NCI-H1092 treated with DMSO at 0.1 percent for 48 hours (cell line): ENCODE results near the gene FLT1.

Experiments
- DNase-seq: peaks from one replicate; lab custom pipeline; 2025; lab: John Stamatoyannopoulos, UW

The FLT1 gene

GRCh38 chr13:28316129-28316528 lies 178.8 kb downstream of the FLT1 start:
- no peak for DNase-seq

DNA sequence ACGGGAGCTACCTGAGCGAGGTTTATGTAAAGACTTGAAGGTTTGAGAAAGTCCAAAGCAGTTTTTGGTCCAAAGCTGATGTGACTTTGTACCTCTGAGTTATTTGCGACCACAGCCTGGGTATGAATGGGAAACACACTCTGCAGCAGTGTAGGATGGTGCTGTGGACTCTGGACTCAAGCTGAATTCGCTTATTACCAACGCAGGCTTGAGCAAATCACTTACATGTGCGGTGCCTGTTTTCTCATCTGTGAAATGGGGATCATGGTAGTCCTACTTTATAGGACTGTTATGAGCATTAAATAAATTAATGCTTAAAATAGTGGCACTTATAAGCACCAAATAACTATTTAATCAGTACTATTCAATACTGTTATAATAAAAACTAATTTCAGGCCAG lies 180.0 kb downstream of the FLT1 start:
- DNase-seq, result no peak

GRCh38 chr13:28313579-28313978 lies 181.3 kb downstream of the FLT1 start:
- DNase-seq, result no peak

DNA sequence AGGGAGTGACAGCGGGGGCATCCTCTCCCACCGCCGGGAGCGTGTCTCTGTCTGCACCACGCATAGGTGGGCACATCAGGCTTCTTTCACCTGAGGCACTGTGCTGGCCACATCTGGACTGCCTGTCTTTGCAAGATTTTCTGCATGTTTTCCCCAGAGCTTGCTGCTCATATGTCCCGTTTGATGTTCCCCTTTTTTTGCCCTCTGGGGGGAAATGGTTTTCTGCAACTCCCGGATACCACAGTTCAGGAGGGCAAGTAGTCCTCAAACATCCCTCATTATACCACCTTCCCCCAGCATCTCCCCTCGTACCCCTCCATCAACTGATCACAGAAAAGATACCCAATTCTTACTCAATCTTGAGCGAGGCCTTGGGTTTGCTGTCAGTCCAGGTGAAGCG lies 188.6 kb downstream of the FLT1 start:
- DNase-seq, result no peak

DNA sequence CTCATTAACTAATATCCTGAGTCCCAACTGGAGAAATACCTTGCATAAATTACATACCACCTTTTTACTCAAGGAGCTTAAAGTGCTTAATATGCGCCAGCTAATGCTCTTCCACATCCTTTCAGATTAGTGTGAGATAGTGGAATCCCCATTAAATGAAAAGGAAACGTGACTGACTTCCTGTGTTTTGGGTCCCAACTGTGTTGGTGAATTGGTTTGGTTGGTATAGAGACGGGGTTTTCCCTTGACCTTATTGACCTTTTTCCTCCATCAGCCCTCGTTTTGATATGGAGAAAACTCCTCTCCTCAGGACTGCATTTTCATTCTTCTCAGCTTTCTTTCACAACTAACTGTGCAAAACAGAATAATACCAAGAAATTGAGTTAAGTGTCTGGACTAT lies 193.1 kb downstream of the FLT1 start:
- no peak for DNase-seq

- DNase-seq, result peak; percentile 3
Measured at GRCh38 chr13:28299916-28300315, 195.0 kb downstream of the FLT1 start.

- no peak for DNase-seq
Measured at GRCh38 chr13:28297341-28297740, 197.6 kb downstream of the FLT1 start.

GRCh38 chr13:28286263-28286662 lies 208.7 kb downstream of the FLT1 start:
- no peak for DNase-seq

- no peak for DNase-seq
Measured at GRCh38 chr13:28283600-28283999, 211.3 kb downstream of the FLT1 start.

- no peak for DNase-seq
Measured at GRCh38 chr13:28282451-28282850, 212.5 kb downstream of the FLT1 start.

DNA sequence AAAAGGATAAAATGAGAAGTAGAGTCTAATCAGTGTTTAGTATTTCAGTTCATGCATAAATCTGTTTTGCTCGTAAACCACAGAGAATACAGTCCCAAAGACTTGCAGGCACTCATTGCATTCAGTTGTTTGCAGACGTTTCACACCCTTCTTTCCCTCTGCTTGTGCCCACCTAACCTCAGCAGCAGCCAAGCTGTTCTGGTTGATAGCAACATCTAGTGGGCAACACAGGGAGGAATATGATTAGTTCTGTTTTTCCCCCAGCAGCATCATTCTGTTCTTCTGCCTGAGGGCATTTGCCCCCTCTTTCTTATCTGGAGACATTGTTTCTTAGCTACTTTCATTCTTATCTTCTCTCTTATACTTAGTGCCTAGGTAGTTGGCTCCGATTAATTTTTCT lies 221.0 kb downstream of the FLT1 start:
- peak; percentile 3 for DNase-seq

GRCh38 chr13:28271056-28271840 lies 223.7 kb downstream of the FLT1 start:
- DNase-seq, result no peak

- no peak for DNase-seq
Measured at GRCh38 chr13:28268800-28269223, 226.1 kb downstream of the FLT1 start.

GRCh38 chr13:28267497-28267896 lies 227.4 kb downstream of the FLT1 start:
- DNase-seq, result no peak

DNA sequence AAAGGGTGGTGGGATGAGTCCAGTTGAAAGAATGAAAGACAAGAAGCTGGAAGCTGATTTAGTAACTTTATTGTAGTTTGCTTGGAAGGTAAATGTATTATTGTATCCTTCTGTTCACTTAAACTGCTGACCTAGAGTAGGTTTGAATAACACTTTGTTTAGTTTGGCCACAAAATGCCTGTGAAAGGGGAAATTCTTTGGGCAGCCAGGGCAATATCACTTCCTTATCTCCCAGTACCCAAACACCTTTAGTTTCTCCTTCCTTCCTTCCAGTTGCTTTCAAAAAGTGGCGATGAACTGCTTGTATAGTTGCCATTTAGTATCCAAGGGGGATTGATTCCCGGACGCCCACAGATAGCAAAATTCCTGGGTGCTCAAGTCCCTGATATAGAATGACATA lies 236.5 kb downstream of the FLT1 start:
- no peak for DNase-seq

DNA sequence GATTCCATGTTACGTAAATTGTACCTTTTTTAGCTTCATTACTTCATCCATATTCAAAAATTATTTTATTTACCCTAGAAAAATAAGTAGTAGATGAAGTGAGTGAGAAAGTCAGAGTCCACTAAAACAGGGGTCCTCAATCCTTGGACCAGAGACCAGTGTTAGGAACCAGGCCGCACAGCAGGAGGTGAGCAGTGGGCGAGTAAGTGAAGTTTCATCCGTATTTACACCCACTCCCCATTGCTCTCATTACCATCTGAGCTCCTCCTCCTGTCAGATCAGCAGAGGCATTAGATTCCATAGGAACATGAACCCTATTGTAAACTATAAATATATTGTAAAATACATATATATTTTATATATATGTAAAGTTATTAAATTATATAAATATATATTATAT lies 237.6 kb downstream of the FLT1 start:
- no peak for DNase-seq

DNA sequence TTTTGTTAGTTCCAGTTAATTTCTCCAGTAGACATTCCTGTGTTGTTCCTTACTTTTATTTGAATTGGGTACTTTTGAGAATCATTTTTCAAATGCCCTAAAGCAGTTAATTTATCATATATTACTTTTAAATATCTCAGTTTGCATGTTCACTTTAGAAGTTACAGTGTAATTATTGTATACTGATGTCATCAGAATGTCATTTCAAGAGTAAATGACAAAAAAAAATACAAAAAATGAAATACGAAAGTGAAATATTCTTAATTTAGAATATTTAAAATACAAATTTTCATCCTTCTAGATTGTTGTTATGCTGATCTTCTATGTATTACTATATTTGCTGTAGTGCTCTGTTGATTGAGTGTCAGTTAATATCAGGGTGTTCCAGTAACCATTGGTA lies 242.4 kb downstream of the FLT1 start:
- DNase-seq, result no peak

DNA sequence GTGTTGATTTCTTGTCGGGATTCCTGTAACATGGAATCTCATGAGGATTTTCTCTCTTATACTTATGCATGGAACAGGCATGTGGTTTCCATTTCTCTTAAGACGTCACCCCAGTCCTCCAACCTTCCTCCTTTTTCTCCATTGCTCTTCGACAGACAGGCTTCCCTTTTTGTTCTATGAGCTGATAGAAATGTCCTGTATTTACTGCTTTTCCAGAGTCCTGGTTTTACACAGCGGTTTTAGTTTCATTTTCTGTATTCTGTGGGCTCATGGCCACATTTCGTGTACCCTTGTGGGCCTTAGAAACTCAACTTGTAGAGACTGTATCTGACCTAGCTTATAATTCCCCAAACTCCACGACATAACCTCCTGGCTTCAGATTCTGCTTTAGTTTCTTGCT lies 243.5 kb downstream of the FLT1 start:
- DNase-seq, result no peak

GRCh38 chr13:28250542-28250941 lies 244.4 kb downstream of the FLT1 start:
- DNase-seq, result no peak
